BE2C (cell line): ENCODE measurements around the gene KRTAP10-10.
"Not testable (repeated sequence)": the region's sequence is repeated elsewhere in the genome, so short reads cannot be mapped to it uniquely, and the experiment has no call there.

Experiments
- DNase-seq: peaks from one replicate; pipeline ENCODE4 v3.0.0-alpha.2; 2020
- H3K27me3 ChIP-seq: fragments of 250-450 bp; sonication (Bioruptor Pico); 2 replicates; pipeline ENCODE4 v1.5.1; 2020; ENCODE audit warnings: mild to moderate bottlenecking
- H3K36me3 ChIP-seq: fragments of 250-450 bp; sonication (Bioruptor Pico); 2 replicates; pipeline ENCODE4 v1.5.1; 2020; ENCODE audit warnings: mild to moderate bottlenecking
- H3K4me1 ChIP-seq: fragments of 250-450 bp; sonication (Bioruptor Pico); 2 replicates; pipeline ENCODE4 v1.5.1; 2020
- H3K4me3 ChIP-seq: 2 replicates; pipeline ENCODE4 v1.5.1; 2011; ENCODE audit warnings: low read depth, low read length
- H3K9me3 ChIP-seq: fragments of 250-450 bp; sonication (Bioruptor Pico); 2 replicates; pipeline ENCODE4 v1.5.1; 2020
- TF ChIP-seq, protein P1 (sequence below): IDR thresholded peaks from 2 replicates; pipeline ENCODE4 v1.5.1; 2012; ENCODE audit warnings: mild to moderate bottlenecking, low read depth, low read length

The KRTAP10-10 gene

DNA sequence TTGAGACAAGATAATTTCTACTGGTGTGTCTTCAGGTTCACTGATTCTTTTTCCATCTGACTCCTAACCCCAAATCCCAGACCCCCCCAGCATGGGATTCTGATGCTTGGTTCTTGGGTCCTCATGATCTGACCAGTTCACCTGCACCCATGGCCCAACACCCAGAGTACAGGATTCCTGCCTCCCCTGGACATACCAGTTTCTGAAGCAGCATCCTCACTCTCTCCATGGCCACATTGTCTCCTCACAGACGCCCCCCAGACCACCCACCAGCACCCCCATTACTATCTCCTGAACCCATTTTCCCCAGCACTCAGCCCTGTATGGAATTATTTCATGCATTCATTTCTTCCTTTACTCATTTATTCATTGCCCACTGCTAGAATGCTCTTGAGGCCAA lies 19.7 kb downstream of the KRTAP10-10 start:
- Histone ChIP-seq H3K4me3 (no peak overlapping the region), H3K27me3 (peaks cover 11% of the 10 kb centered on the region), H3K9me3 (no peaks in the 10 kb centered on the region), H3K36me3 (no peaks in the 10 kb centered on the region), H3K4me1 (no peaks in the 10 kb centered on the region)
- TF ChIP-seq, protein P1, sequence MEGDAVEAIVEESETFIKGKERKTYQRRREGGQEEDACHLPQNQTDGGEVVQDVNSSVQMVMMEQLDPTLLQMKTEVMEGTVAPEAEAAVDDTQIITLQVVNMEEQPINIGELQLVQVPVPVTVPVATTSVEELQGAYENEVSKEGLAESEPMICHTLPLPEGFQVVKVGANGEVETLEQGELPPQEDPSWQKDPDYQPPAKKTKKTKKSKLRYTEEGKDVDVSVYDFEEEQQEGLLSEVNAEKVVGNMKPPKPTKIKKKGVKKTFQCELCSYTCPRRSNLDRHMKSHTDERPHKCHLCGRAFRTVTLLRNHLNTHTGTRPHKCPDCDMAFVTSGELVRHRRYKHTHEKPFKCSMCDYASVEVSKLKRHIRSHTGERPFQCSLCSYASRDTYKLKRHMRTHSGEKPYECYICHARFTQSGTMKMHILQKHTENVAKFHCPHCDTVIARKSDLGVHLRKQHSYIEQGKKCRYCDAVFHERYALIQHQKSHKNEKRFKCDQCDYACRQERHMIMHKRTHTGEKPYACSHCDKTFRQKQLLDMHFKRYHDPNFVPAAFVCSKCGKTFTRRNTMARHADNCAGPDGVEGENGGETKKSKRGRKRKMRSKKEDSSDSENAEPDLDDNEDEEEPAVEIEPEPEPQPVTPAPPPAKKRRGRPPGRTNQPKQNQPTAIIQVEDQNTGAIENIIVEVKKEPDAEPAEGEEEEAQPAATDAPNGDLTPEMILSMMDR: no peak
- no peak for DNase-seq

DNA sequence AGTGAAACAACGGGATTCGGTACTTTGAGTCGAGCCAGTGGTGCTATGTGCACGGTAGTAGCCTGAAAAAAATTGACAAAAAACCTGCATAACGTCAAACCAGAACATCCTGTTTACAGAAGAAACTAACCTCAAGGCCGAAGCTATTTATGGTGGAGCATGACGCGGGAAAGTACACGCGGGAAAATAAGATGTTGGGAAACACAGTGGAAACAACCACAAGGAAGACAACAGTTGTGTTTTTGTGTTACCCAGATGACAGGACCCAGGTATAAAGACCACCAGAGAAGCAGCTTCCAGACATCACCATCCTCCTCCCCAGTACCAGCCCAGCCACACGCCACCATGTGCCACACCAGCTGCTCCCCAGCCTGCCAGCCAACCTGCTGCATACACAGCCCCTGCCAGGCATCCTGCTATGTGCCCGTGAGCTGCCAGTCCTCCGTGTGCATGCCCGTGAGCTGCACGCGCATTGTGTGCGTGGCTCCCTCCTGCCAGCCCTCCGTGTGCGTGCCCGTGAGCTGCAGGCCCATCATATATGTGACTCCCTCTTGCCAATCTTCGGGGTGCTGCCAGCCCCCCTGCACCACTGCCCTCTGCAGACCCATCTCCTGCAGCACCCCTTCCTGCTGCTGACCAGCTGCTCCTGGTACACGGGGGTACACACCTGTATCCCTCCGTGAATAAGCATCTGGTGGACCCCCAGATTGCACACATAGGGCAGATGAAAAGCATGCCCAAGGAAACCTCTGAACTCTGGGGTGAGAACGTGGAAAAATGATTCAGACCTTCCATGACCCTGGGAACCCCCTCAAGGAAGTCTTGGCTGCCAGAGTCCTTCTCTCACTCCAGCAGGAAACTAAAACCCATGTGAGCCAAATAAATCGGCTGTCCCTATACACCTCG lies 20.7 kb downstream of the KRTAP10-10 start, which contains the start of gene KRTAP12-3:
Gene KRTAP12-3, plus strand, starts transcription at position 298 of the 906 bp plus-strand sequence. Its CDS starts 48 bp downstream, at position 346.
- Histone ChIP-seq H3K4me3 (no peak within 1 kb of the TSS), H3K9me3 (no peaks in the 10 kb centered on the region), H3K36me3 (no peaks in the 10 kb centered on the region), H3K4me1 (no peaks in the 10 kb centered on the region), H3K27me3 (peaks cover 11% of the 10 kb centered on the region; the same call in 1 of the 2 replicates)
- no peak for DNase-seq
- TF ChIP-seq, protein P1: no peak

DNA sequence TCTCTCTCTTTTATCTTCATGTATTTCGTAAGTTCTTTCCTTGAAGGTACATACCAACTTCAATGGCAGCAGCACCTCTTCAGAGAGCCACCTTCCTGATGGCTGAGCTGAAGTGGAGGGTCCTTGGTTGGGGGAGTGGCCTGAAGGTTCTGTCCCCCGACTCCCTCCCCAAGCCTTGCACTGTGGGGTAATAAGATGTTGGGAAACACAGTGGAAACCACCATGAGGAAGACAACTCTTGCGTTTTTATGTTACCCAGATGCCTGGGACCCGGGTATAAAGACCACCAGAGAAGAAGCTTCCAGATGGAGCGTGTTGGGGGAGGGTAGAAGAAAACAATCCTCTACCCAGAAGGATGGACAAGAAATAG lies 21.4 kb downstream of the KRTAP10-10 start:
- DNase-seq: no peak
- Histone ChIP-seq H3K27me3 (peaks cover 11% of the 10 kb centered on the region; the same call in 1 of the 2 replicates), H3K9me3 (no peaks in the 10 kb centered on the region), H3K4me3 (no peak overlapping the region), H3K4me1 (no peaks in the 10 kb centered on the region), H3K36me3 (no peaks in the 10 kb centered on the region)
- TF ChIP-seq, protein P1: no peak

DNA sequence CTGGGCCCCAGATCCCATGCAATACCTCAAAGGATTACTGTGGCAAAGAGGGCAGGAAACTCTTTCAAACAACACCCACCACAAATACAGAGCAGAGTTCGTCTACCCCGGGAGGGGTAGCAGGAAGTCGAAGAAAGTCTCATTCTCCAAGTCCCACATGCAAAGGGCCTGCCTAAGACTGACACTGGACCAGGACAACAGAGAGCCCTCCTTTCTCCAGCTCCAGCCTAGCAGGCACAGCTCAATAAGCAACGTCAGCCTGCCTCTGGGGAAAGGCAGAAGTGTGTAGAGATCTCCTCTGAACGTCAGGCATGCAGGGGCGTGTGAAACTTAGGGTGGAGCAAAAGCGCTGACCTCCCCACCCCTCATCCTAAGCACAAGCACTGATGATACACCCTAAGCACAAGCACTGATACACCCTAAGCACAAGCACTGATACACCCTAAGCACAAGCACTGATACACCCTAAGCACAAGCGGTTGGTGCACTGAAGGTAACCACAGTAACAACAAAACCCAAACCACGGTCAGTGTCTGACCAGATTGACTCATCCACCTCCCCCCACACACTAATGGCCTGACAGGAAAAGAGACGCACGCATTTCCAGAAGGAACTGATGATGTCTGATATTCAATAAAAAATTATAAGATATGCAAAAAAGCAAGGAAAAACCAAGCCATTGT lies 21.9 kb downstream of the KRTAP10-10 start:
- Histone ChIP-seq H3K36me3 (no peaks in the 10 kb centered on the region), H3K27me3 (peaks cover 11% of the 10 kb centered on the region; the same call in 1 of the 2 replicates), H3K4me1 (no peaks in the 10 kb centered on the region), H3K4me3 (no peak overlapping the region), H3K9me3 (no peaks in the 10 kb centered on the region)
- TF ChIP-seq, protein P1: no peak
- DNase-seq: no peak

DNA sequence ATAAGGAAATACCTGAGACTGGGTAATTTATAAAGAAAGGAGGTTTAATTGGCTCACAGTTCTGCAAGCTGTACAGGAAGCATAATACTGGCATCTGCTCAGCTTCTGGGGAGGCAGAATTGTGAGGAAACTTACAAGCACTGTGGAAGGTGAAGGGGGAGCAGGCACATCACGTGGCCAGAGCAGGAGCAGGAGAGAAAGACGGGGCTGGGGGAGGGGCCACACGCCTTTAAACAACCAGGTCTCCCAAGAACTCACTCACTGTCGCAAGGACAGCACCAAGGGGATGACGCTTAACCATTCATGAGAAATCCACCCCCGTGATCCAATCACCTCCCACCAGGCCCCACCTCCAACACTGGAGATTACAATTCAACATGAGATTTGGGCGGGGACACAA lies 24.4 kb downstream of the KRTAP10-10 start:
- H3K36me3 ChIP-seq, DNase-seq, H3K4me3 ChIP-seq, H3K4me1 ChIP-seq, H3K9me3 ChIP-seq: not testable (repeated sequence)
- peaks cover 11% of the 10 kb centered on the region; the same call in 1 of the 2 replicates for H3K27me3 ChIP-seq

DNA sequence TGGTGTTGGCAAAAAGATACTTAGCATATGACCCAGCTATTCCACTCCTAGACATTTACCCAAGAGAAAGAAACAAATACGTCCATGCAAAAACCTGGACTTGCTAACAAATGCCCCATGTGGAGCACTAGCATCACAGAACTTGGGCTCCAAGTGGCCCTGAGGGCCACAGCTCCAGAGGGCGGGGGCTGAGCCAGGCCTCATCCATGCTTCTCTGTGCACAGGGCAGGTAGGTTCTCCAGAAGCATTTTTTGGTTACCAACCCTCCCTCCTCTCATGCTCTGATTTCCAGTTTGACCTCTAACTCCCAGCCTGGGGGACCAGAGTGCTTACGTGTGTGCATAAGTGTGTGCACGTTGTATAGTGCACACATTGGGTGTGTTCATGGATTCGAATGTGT lies 27.5 kb downstream of the KRTAP10-10 start:
- Histone ChIP-seq H3K4me3 (no peak overlapping the region), H3K4me1 (no peaks in the 10 kb centered on the region), H3K27me3 (peaks cover 4% of the 10 kb centered on the region; the same call in 1 of the 2 replicates), H3K9me3 (no peaks in the 10 kb centered on the region), H3K36me3 (no peaks in the 10 kb centered on the region)
- TF ChIP-seq, protein P1: no peak
- DNase-seq: no peak
